Ramos (cell line): Measurements from ENCODE around the gene XYLT1.

Source experiments
- in situ Hi-C: fragments of 300-500 bp; cut with MboI; formaldehyde crosslinking; loops from one replicate; pipeline ENCODE4 v1.14.3; 2022; ENCODE audit warnings: low sequenced_read_pairs; ENCODE audit not compliant: unreplicated experiment

Gene XYLT1

GRCh38 chr16:17184026-17184425 lies 286.7 kb downstream of the XYLT1 start:
- in situ Hi-C loops: no loop called here

- in situ Hi-C loops: no loop called here
Observed at GRCh38 chr16:17177959-17178905, 292.5 kb downstream of the XYLT1 start.

GRCh38 chr16:17177242-17177958 lies 293.4 kb downstream of the XYLT1 start:
- in situ Hi-C loops: no loop called here

- in situ Hi-C loops: no loop called here
Observed at GRCh38 chr16:17176199-17176598, 294.6 kb downstream of the XYLT1 start.

- in situ Hi-C loops: no loop called here
Observed at GRCh38 chr16:17173281-17173680, 297.5 kb downstream of the XYLT1 start.

GRCh38 chr16:17171250-17172143 lies 299.3 kb downstream of the XYLT1 start:
- in situ Hi-C loops: no loop called here

- in situ Hi-C loops: no loop called here
Observed at GRCh38 chr16:17170435-17170834, 300.3 kb downstream of the XYLT1 start.

- in situ Hi-C loops: no loop called here
Observed at GRCh38 chr16:17168181-17168580, 302.6 kb downstream of the XYLT1 start.

- in situ Hi-C loops: no loop called here
Observed at GRCh38 chr16:17166095-17166494, 304.7 kb downstream of the XYLT1 start.

GRCh38 chr16:17162560-17162959 lies 308.2 kb downstream of the XYLT1 start:
- in situ Hi-C loops: no loop called here

GRCh38 chr16:17160920-17161431 lies 309.8 kb downstream of the XYLT1 start:
- in situ Hi-C loops: no loop called here

GRCh38 chr16:17160285-17160853 lies 310.4 kb downstream of the XYLT1 start:
- in situ Hi-C loops: no loop called here

- in situ Hi-C loops: loop anchor here (5.0 kb wide), 1 partner anchor 52 kb away; no protein-coding TSS in a partner anchor
Observed at GRCh38 chr16:17159617-17160016, 311.1 kb downstream of the XYLT1 start.

GRCh38 chr16:17155936-17156335 lies 314.8 kb downstream of the XYLT1 start:
- in situ Hi-C loops: loop anchor here (5.0 kb wide), 1 partner anchor 49 kb away; no protein-coding TSS in a partner anchor

- in situ Hi-C loops: loop anchor here (5.0 kb wide), 1 partner anchor 48 kb away; no protein-coding TSS in a partner anchor
Observed at GRCh38 chr16:17155485-17155884, 315.3 kb downstream of the XYLT1 start.

GRCh38 chr16:17154981-17155380 lies 315.8 kb downstream of the XYLT1 start:
- in situ Hi-C loops: loop anchor here (5.0 kb wide), 1 partner anchor 48 kb away; no protein-coding TSS in a partner anchor

- in situ Hi-C loops: no loop called here
Observed at GRCh38 chr16:17152311-17152710, 318.4 kb downstream of the XYLT1 start.

- in situ Hi-C loops: no loop called here
Observed at GRCh38 chr16:17151335-17151734, 319.4 kb downstream of the XYLT1 start.

GRCh38 chr16:17149904-17150483 lies 320.8 kb downstream of the XYLT1 start:
- in situ Hi-C loops: no loop called here
